Neuron (in vitro differentiated cells): ENCODE results near the gene COL4A1.

Experiments used
- H2AFZ ChIP-seq: one replicate; pipeline ENCODE4 v1.6.1; 2013; ENCODE audit warnings: low read depth, mild to moderate bottlenecking, inconsistent platforms, low read length, moderate library complexity
- H3K27me3 ChIP-seq: one replicate; pipeline ENCODE4 v1.6.1; 2013; ENCODE audit warnings: low read length; ENCODE audit not compliant: insufficient read depth
- H3K36me3 ChIP-seq: one replicate; pipeline ENCODE4 v1.6.1; 2013; ENCODE audit warnings: low read length; ENCODE audit not compliant: insufficient read depth
- H3K4me1 ChIP-seq: one replicate; pipeline ENCODE4 v1.6.1; 2013; ENCODE audit warnings: low read length; ENCODE audit not compliant: insufficient read depth
- H3K4me3 ChIP-seq: 2 replicates; pipeline ENCODE4 v1.5.1; 2013; ENCODE audit warnings: mild to moderate bottlenecking, low read length, moderate library complexity
- H3K9me3 ChIP-seq: one replicate; pipeline ENCODE4 v1.6.1; 2013; ENCODE audit warnings: low read length

Gene COL4A1

DNA sequence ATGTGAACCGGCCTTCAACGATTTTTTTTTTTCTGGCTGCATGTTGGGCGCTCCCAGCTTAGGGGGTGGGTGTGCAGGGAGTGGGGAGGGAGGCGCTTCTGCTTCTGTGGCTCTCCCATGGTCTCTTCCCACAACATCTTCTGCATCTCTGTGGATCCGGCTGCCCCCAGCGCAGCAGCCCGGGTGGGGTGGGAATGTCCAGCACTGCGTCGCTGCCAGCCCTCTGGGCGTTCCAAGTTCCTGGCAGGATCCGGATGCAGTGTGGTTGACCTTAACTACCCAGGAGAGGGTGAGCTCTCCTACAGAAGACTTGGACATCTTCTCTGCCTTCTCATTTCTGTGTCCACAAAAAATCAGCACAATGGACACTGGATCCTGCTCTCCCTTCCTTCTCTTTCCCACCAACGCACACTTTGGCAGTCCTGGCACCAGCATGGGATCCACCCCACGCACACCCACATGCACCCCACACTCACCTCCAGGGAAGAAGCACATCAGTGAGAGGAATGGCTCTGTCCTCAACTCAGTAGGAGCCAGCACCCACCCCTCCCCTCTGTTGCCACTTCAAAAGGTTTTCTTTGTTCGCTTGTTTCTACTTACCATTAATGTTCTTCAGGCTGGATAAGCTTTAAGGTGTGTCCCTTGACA lies 177.3 kb downstream of the COL4A1 start:
- Histone ChIP-seq H3K4me1 (peaks cover 46% of the 10 kb centered on the region), H3K4me3 (no peak overlapping the region), H2AFZ (no peak overlapping the region), H3K36me3 (no peaks in the 10 kb centered on the region), H3K27me3 (no peaks in the 10 kb centered on the region), H3K9me3 (peaks cover 5% of the 10 kb centered on the region)

DNA sequence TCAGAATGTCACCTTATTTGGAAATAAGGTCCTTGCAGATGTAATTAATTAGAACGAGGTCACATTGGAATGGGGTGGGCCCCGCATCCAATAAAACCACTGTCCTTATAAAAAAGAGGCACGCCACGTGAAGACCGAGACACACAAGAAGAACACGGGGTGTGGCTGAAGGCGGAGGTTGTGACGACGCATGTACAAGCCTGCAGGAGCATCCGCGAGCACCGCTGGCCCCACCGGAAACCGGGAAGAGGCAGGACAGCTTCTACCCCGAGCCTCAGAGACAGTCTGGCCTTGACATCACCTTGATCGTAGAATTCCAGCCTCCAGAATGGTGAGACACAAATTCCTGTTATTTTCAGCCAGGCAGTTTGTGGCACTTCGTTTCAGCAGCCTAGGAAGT lies 177.9 kb downstream of the COL4A1 start:
- no peaks in the 10 kb centered on the region for H3K36me3 ChIP-seq
- H3K4me3 ChIP-seq, result no peak overlapping the region
- peaks cover 46% of the 10 kb centered on the region for H3K4me1 ChIP-seq
- peaks cover 5% of the 10 kb centered on the region for H3K9me3 ChIP-seq
- no peaks in the 10 kb centered on the region for H3K27me3 ChIP-seq
- no peak overlapping the region for H2AFZ ChIP-seq

DNA sequence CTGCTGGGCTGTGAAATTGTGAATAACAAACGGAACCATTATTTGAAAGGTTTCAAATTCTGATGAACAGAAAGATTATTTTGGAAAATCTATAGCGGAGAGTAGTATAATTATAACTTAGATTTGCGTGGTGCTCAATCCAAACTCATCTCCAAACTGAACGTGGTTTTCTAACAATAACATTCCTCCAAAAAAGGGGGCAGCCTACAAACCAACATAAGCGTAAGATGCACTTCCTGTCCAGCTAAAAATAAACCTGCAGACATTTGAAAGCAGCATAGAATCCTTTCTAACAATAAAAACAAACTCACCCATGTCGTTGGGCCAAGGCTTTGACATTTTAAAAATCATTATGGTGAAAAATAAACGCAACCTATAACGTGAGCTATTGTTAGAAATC lies 178.4 kb downstream of the COL4A1 start:
- H3K4me3 ChIP-seq, result no peak overlapping the region
- peaks cover 43% of the 10 kb centered on the region for H3K4me1 ChIP-seq
- H3K36me3 ChIP-seq, result no peaks in the 10 kb centered on the region
- peaks cover 5% of the 10 kb centered on the region for H3K9me3 ChIP-seq
- no peaks in the 10 kb centered on the region for H3K27me3 ChIP-seq
- no peak overlapping the region for H2AFZ ChIP-seq

DNA sequence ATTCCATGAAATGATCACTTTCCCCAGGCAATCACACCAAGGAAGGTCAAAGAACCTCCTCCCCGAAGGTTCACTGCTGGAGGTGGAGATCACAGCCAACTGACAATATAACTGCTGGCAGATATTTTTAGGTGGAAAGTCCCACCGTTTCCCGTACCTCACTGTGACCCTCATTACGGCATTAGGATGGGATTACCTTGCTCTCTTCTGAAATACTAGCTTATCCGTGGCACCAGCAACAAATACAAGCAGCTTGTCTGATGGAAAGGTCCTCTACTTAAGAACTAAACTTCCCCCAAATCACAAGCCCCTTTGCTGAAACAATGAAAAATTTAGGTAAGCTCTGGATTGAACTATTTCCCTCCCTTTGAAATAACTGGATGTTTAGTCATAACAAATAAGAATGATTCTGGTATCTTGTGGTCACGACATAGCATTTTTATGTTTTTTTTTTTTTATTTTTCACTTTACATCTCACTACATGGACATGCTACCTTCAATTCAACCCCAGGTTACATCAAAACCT lies 178.9 kb downstream of the COL4A1 start:
- H3K4me3 ChIP-seq, result no peak overlapping the region
- H3K9me3 ChIP-seq, result peaks cover 5% of the 10 kb centered on the region
- H2AFZ ChIP-seq, result no peak overlapping the region
- no peaks in the 10 kb centered on the region for H3K27me3 ChIP-seq
- peaks cover 40% of the 10 kb centered on the region for H3K4me1 ChIP-seq
- H3K36me3 ChIP-seq, result no peaks in the 10 kb centered on the region

DNA sequence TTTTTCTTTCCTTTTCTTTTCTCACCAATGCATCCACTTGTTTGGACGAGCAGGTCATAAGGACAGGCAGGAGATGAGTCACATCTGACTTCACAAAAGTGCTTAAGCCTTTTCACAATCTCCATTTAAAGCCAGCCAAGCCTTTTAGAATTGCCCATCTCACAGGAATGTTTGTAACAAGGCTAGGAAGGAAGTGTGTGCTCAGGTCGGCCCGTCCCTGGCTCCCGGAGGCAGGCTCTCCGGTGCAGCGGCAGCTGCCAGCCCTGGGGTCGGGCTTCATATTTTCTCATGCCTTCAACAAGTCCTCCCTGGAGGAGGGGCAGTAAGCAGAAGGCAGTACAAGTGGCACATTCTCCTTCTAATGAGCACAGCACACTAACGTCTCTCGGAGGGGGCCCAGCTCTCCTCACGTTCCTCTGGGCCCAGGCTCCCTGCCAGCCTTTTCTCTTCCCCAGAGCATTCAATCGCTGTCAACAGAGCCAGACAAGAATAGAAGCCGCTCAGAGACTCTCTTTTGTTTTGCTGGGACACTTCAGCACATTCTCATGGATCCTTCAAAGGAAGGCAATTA lies 180.5 kb downstream of the COL4A1 start:
- Histone ChIP-seq H2AFZ (peak overlapping the region; percentile 42), H3K4me3 (peak overlapping the region; percentile 30), H3K36me3 (no peaks in the 10 kb centered on the region), H3K27me3 (no peaks in the 10 kb centered on the region), H3K9me3 (peaks cover 5% of the 10 kb centered on the region), H3K4me1 (peaks cover 27% of the 10 kb centered on the region)

DNA sequence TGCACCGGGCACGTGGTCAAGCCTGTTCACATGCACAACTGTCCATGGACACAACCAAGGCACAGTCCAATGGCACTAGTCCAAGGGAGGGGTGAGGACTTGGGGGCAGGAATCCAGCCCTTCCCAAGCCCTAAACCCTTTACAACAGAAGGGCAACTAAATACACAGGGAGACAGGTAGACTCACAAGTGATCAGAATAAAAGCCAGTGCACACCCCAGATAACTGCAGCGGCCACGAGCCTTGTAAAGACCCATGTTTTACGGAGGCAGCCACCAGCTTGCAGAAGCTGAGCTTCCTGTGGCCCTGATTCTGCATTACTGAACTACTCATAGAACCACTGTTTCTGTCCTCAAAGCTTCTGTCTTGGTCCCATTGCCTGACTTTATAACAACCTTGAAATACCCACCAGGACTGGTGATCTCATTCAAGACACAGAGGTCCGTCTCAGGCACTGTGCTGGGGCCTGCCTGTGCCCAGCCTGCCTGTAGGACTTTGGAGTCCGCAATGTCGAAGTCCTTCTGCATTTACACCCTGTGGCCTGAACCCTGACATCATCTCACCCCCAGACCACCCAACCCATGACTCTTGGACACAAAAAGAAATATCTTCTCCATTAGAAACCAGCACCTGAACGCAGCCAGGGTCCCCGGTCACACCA lies 181.2 kb downstream of the COL4A1 start:
- peaks cover 27% of the 10 kb centered on the region for H3K4me1 ChIP-seq

DNA sequence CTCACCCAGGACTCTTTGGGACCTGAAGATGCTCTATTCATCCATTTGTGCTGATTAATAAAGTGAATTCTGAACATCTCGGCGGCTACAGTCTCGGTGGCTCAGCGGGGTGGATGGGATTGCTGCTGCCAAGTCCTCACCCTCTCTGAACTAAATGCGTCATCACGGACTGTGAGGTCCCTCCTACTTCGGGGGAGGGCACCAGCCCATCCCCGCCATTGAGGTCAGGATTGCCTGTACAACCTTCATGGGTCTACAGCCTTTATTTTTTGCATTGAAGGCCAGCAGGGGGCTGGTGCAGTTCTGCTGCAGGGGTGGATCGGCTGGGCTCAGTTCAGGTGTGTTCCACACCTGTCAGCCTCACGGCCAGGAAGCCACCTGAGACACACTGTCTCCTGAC lies 181.8 kb downstream of the COL4A1 start:
- no peaks in the 10 kb centered on the region for H3K36me3 ChIP-seq
- no peaks in the 10 kb centered on the region for H3K27me3 ChIP-seq
- H3K4me1 ChIP-seq, result peaks cover 27% of the 10 kb centered on the region
- no peak overlapping the region for H2AFZ ChIP-seq
- peaks cover 5% of the 10 kb centered on the region for H3K9me3 ChIP-seq
- H3K4me3 ChIP-seq, result no peak overlapping the region

More for the DNA sequence above, 181.2 kb downstream of the COL4A1 start:
- H3K4me3 ChIP-seq, result peak overlapping the region; percentile 30
- peak overlapping the region; percentile 42 for H2AFZ ChIP-seq
- no peaks in the 10 kb centered on the region for H3K27me3 ChIP-seq
- no peaks in the 10 kb centered on the region for H3K36me3 ChIP-seq
- peaks cover 5% of the 10 kb centered on the region for H3K9me3 ChIP-seq

DNA sequence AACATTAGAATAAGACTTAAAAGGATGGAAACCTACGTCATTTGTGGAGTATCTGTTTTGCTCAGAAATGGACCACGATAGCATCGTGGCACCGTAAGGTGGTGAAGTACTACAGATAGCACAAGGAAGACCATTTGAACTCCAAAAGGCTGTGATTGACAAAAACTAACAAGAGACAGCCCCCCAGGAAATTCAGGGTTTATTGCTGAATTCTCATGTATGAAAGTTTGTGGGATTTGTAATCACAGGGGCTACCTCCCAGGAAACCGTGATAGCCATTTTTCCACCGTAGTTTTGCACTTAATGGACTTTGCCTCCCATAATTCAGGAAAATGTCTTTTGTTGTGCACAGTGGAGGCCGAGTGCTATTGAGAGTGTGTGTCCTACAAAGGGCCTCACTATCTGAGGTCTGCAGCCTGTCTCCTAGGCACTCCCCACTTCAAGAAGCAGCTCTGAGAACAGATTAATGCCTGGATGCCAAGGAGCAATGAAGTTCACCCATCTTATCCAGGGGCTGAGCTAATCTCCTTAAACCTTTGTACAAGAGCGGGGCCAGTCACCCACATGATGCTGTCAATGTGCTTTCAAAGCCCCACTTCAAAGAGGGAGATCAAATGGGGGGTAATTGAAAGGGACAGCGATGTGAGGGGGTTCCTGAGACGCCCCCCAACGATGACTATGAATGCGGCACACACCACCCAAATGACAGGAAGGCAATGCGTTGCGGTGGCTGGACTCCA lies 182.6 kb downstream of the COL4A1 start:
- H2AFZ ChIP-seq, result no peak overlapping the region
- no peaks in the 10 kb centered on the region for H3K36me3 ChIP-seq
- no peak overlapping the region for H3K4me3 ChIP-seq
- H3K4me1 ChIP-seq, result peaks cover 27% of the 10 kb centered on the region
- H3K9me3 ChIP-seq, result peaks cover 5% of the 10 kb centered on the region
- no peaks in the 10 kb centered on the region for H3K27me3 ChIP-seq

DNA sequence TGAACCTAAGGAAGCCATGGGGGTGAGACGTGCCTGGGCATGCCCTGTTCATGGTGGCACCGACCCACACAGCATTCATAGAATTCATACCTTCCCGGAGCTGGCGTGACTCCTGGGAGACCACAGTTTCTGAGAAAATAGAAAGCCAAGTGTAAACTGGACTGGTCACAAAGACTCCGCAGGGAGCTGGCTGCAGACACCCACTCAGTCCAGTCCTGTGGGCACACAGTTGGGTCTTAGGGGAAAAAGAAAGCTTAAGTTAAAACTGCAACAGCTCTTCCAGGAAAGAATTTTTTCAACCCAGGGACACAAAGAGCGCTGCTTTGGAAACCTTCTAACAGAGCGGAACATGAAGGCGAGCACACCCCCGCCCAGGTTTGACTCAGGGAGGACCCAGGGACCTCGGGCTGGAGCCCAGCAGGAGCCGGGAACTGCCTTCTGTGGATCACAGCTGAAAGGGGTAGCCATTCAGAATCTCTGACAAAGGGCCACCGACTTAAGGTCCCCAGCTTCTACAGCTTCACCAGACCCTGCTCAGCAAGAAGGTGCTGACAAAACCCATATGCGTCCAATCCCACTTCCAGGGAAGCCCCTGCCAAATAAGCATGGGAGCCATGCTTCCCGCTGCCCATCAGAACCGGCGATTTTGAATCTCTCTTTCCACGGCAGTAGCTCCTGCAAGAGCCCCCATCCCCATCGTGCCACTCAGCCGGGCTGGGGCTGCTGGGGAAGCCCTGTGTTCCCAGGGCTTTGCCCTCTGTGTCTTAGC lies 183.7 kb downstream of the COL4A1 start:
- H3K4me1 ChIP-seq, result peaks cover 27% of the 10 kb centered on the region

DNA sequence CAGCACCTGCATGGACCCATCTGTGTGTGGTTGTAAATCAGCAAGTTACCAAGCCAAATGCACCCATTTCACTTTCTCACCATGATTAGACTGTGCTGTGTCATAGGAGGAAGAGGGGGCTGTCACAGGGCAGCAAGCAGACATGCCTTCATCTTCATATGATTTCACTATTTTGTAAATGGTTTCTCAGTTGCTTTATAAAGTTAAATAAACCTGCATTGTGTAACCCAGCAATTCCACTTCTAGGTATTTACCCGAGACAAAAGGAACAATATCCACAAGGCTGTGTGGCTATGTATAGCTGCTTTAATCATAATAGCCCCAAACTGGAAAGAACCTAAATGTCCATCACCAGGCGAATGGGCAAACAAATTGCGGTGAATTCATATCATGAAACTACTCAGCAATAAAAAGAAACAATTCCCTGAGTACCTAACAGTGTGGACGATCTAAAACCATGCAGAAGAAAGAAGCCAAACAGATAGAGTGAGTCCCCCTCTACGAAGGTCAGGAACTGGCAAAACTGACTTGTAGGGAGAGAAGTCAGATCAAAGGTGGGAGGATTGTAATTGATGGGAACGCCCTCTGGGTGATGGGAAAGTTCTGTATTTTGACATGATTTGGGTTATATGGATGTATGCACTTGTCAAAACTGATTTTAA lies 185.4 kb downstream of the COL4A1 start:
- Histone ChIP-seq H2AFZ (no peak overlapping the region), H3K4me1 (peaks cover 18% of the 10 kb centered on the region), H3K9me3 (no peaks in the 10 kb centered on the region), H3K36me3 (no peaks in the 10 kb centered on the region), H3K27me3 (no peaks in the 10 kb centered on the region), H3K4me3 (no peak overlapping the region)

More for the DNA sequence above, 183.7 kb downstream of the COL4A1 start:
- Histone ChIP-seq H3K9me3 (peaks cover 5% of the 10 kb centered on the region), H2AFZ (no peak overlapping the region), H3K27me3 (no peaks in the 10 kb centered on the region), H3K4me3 (no peak overlapping the region), H3K36me3 (no peaks in the 10 kb centered on the region)

DNA sequence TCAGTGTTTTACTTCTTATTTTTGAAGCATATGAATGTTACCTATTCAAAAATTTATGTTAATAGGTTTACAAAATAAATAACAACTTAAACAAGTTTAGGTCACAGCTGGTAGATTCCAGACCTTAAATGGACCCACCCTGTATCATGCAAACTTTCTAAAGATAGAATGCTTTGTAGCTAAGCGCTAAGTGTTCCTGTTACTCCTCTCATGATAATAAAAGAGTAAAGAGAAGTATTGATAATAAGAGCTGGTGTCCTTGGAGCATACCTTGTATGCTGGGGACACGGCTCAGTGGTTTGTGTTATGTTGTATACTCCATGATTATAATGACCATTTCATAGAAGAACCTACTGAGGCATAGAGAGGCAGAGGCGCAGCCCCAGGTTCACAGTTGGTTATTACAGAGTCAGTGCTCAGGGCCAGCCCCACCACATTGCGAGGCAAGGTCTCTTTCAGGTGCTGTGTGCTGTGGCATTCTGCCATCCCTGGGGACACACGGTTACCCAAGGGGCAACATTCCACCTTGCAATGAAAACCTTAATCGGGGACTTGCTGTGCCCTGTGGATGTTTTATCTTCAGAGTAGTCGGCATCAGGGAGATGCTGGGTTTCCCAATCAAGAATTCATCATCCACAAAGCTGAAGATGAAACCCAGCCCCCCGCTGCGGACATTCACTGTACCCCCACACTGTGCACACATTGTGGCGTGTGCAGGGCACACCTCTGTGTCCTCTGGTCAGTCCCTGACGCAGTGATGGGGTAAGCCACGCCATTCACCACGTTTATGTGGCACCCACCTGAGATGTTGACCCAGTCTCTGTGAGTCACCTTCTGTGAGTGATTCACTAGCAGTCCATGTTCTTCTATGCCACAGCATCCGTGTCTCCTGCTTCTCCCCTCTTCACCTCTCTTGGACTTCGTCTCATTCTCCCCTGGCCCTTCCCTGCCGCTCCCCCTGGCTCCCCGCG lies 186.7 kb downstream of the COL4A1 start:
- Histone ChIP-seq H3K9me3 (no peaks in the 10 kb centered on the region), H3K4me1 (peaks cover 5% of the 10 kb centered on the region), H3K27me3 (no peaks in the 10 kb centered on the region), H3K4me3 (no peak overlapping the region), H2AFZ (no peak overlapping the region), H3K36me3 (no peaks in the 10 kb centered on the region)
